Peyer's patch (tissue), 4 donors: Measurements from ENCODE around the gene MTIF3.

ENCODE experiments used
- POLR2A ChIP-seq, 2 donors: fragments of 450-650 bp; IDR thresholded peaks; one replicate each; pipeline ENCODE4 v1.5.1; 2017; ENCODE audit warnings: antibody characterized with exemption in 2 of 2, mild to moderate bottlenecking in 2 of 2, moderate library complexity in 2 of 2
- TF ChIP-seq, protein P1 (sequence below), 6 experiments: fragments of 450-650 bp in 4 of 6; fragments of 200-600 bp in 2 of 6; sonication (generic) in 1 of 6; IDR thresholded peaks; one replicate each; pipeline ENCODE4 v1.5.1; 2017 to 2019; ENCODE audit warnings: antibody characterized with exemption in 6 of 6, mild to moderate bottlenecking in 3 of 6, moderate library complexity in 1 of 6

DNA sequence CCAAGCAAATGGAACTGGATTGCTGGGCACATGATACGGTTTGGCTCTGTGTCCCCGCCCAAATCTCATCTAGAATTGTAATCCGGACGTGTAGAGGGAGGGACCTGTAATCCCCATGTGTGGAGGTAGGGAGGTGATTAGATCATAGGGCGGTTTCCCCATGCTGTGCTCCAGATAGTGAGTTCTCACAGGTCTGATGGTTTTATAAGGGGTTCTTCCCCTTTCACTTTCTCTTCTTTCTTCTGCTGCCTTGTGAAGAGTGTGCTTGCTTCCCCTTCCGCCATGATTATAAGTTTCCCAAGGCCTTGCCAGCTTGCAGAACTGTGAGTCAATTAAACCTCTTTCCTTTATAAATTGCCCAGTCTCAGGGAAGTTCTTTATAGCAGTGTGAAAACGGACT is 32.6 kb upstream of the MTIF3 start:
- no peak for TF ChIP-seq POLR2A (IDR thresholded peaks at IDR 0.05)
- TF ChIP-seq, protein P1, sequence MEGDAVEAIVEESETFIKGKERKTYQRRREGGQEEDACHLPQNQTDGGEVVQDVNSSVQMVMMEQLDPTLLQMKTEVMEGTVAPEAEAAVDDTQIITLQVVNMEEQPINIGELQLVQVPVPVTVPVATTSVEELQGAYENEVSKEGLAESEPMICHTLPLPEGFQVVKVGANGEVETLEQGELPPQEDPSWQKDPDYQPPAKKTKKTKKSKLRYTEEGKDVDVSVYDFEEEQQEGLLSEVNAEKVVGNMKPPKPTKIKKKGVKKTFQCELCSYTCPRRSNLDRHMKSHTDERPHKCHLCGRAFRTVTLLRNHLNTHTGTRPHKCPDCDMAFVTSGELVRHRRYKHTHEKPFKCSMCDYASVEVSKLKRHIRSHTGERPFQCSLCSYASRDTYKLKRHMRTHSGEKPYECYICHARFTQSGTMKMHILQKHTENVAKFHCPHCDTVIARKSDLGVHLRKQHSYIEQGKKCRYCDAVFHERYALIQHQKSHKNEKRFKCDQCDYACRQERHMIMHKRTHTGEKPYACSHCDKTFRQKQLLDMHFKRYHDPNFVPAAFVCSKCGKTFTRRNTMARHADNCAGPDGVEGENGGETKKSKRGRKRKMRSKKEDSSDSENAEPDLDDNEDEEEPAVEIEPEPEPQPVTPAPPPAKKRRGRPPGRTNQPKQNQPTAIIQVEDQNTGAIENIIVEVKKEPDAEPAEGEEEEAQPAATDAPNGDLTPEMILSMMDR (IDR thresholded peaks at IDR 0.05), result no peak
